PC-9 (cell line): ENCODE data around the gene CELF4.

Experiments used
- CTCF ChIP-seq: fragments of 200-600 bp; sonication (generic); conservative IDR thresholded peaks from 2 replicates; pipeline ENCODE4 v1.6.1; 2017; ENCODE audit warnings: mixed run types, antibody characterized with exemption, mild to moderate bottlenecking, moderate library complexity
- EZH2 ChIP-seq: fragments of 200-600 bp; sonication (generic); IDR thresholded peaks from 2 replicates; pipeline ENCODE4 v1.8.0; 2017; ENCODE audit warnings: antibody characterized with exemption, low read depth

DNA sequence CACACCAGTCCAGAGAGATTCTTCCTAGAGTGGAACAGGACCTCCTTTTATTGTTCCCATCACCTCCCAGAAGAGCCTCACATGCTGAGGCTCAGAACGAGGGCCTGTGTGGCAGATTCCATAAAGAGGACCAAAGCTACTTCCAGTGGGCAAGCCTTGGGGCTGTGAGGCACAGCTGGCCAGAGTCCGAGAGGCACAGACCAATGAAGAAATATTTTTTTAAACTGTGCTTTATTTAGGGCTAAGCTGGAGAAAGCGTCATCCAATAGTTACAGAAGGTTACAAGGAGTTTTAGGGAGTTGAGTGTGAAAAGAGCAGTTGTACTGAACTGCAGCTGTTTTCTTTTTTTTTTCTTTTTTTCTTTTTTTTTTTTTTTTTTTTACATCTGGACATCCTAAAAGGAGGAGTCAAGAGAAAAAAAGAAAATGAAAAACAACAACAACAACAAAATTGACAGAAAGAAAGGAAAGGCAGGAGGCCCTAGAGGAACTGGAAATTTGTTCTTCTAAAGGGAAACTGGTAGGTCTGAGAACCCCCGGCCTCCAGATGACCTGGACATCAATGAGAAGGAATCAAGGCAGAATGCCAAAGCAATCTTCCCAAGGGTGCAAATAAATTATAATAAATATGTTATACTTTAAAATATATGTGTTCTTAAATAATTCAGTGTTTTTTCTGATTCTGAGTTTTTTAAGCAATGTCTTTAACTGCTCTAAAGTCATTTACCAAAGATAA lies 322.6 kb downstream of the CELF4 start:
- no peak for TF ChIP-seq CTCF
- TF ChIP-seq EZH2 = no peak
